ENCODE measurements around the gene LANCL2.

GRCh38 chr7:55413442-55413841 lies 48.3 kb downstream of the LANCL2 start:
- TF ChIP-seq ZNF24 (IDR thresholded peaks at IDR 0.05) (no peak), CTCF (IDR thresholded peaks at IDR 0.05 in 2 of 3, conservative IDR thresholded peaks at IDR 0.05 in 1 of 3; ENCODE audit: insufficient read depth in 2 of 3, low read depth in 1 of 3, low read length in 3 of 3) (no peak), TEAD4 (IDR thresholded peaks at IDR 0.05; ENCODE audit: low read length) (no peak), TEAD4 (CRISPR knock-in tag; IDR thresholded peaks at IDR 0.05; ENCODE audit: borderline replicate concordance) (no peak), USF1 (CRISPR knock-in tag; IDR thresholded peaks at IDR 0.05) (no peak)
